Neural progenitor cell (in vitro differentiated cells): Measurements from ENCODE around the gene FOXK1. TPM values are rescaled to one million over a fixed set of nuclear protein-coding genes. Genes with fewer than 3 reads are reported as not detected.

Experiments used
- DNase-seq: peaks from one replicate; pipeline ENCODE4 v3.0.0-alpha.2; 2016; ENCODE audit warnings: low spot score
- H2AFZ ChIP-seq: fragments of 200-600 bp; sonication (generic); replicated peaks from 2 replicates; pipeline ENCODE4 v1.6.1; 2016; ENCODE audit warnings: antibody characterized with exemption
- H3F3A ChIP-seq: fragments of 200-600 bp; sonication (generic); 2 replicates; pipeline ENCODE4 v1.6.1; 2016; ENCODE audit warnings: antibody characterized with exemption, low read depth
- H3K27ac ChIP-seq: fragments of 200-600 bp; sonication (generic); 2 replicates; pipeline ENCODE4 v1.5.1; 2016; ENCODE audit warnings: mild to moderate bottlenecking
- H3K27me3 ChIP-seq: fragments of 200-600 bp; sonication (generic); 2 replicates; pipeline ENCODE4 v1.6.1; 2016; ENCODE audit warnings: mild to moderate bottlenecking, moderate library complexity
- H3K36me3 ChIP-seq: fragments of 200-600 bp; sonication (generic); 2 replicates; pipeline ENCODE4 v1.5.1; 2016
- H3K4me1 ChIP-seq: fragments of 200-600 bp; sonication (generic); 2 replicates; pipeline ENCODE4 v1.6.1; 2016; ENCODE audit warnings: mixed run types
- H3K4me2 ChIP-seq: fragments of 200-600 bp; sonication (generic); 2 replicates; pipeline ENCODE4 v1.6.1; 2016
- H3K4me3 ChIP-seq: fragments of 200-600 bp; sonication (generic); 2 replicates; pipeline ENCODE4 v1.5.1; 2016
- H3K79me2 ChIP-seq: fragments of 200-600 bp; sonication (generic); 2 replicates; pipeline ENCODE4 v1.6.1; 2016; ENCODE audit warnings: low read depth
- H3K9ac ChIP-seq: fragments of 200-600 bp; sonication (generic); 2 replicates; pipeline ENCODE4 v1.6.1; 2016
- H3K9me3 ChIP-seq: fragments of 200-600 bp; sonication (generic); 2 replicates; pipeline ENCODE4 v1.5.1; 2016; ENCODE audit warnings: low read depth
- H4K20me1 ChIP-seq: fragments of 200-600 bp; sonication (generic); 2 replicates; pipeline ENCODE4 v1.6.1; 2016; ENCODE audit warnings: low read depth
- H3K27ac Mint-ChIP-seq: 3 replicates; pipeline ENCODE4 v1.8.0; 2021; ENCODE audit warnings: mixed read lengths
- H3K27me3 Mint-ChIP-seq: 2 replicates; pipeline ENCODE4 v1.8.0; 2022; ENCODE audit warnings: low read depth, mild to moderate bottlenecking, inconsistent platforms, moderate library complexity, mixed read lengths; ENCODE audit not compliant: insufficient read depth
- H3K36me3 Mint-ChIP-seq: 3 replicates; pipeline ENCODE4 v1.8.0; 2021; ENCODE audit warnings: mixed read lengths
- H3K4me1 Mint-ChIP-seq: 3 replicates; pipeline ENCODE4 v1.8.0; 2021; ENCODE audit warnings: mixed read lengths
- H3K4me3 Mint-ChIP-seq: 3 replicates; pipeline ENCODE4 v1.8.0; 2021; ENCODE audit warnings: mild to moderate bottlenecking, moderate library complexity, mixed read lengths
- H3K9me3 Mint-ChIP-seq: 3 replicates; pipeline ENCODE4 v1.8.0; 2020; ENCODE audit warnings: mixed read lengths
- EZH2 ChIP-seq: fragments of 200-600 bp; sonication (generic); IDR thresholded peaks from 2 replicates; pipeline ENCODE4 v1.6.1; 2017; ENCODE audit warnings: antibody characterized with exemption, mild to moderate bottlenecking, moderate library complexity
- EZH2phosphoT487 ChIP-seq: fragments of 200-600 bp; sonication (generic); IDR thresholded peaks from 2 replicates; pipeline ENCODE4 v1.6.1; 2017; ENCODE audit warnings: antibody characterized with exemption
- total RNA-seq: library from RNA; depleted of rRNA; stranded (reverse); fragments of >200 nt; gene quantifications from 2 replicates; pipeline ENCODE4 v1.2.3, GENCODE V29; 2015; ENCODE audit warnings: low replicate concordance
- TF ChIP-seq, protein P1 (sequence below): fragments of 200-600 bp; sonication (generic); IDR thresholded peaks from 2 replicates; pipeline ENCODE4 v1.5.1; 2017; ENCODE audit warnings: antibody characterized with exemption, mild to moderate bottlenecking

Gene FOXK1
- total RNA-seq, 1 donor from 2014 or later, result 11.1 TPM

GRCh38 chr7:4703532-4703931 lies 21.4 kb downstream of the FOXK1 start:
- Mint-ChIP-seq H3K4me1 (peaks cover 73% of the 10 kb centered on the region), H3K27ac (peak overlapping the region; percentile 78), H3K9me3 (no peaks in the 10 kb centered on the region), H3K4me3 (peak overlapping the region; percentile 69), H3K36me3 (no peaks in the 10 kb centered on the region), H3K27me3 (peaks cover 2% of the 10 kb centered on the region)
- peaks cover 38% of the 10 kb centered on the region for H3F3A ChIP-seq
- no peak overlapping the region for H3K27ac ChIP-seq
- peaks cover 47% of the 10 kb centered on the region for H3K27me3 ChIP-seq
- H3K4me2 ChIP-seq, result no peak overlapping the region
- H3K9ac ChIP-seq, result no peak overlapping the region
- no peak overlapping the region for H2AFZ ChIP-seq
- peaks cover 74% of the 10 kb centered on the region for H3K79me2 ChIP-seq
- peaks cover 99% of the 10 kb centered on the region for H4K20me1 ChIP-seq
- H3K36me3 ChIP-seq, result no peaks in the 10 kb centered on the region
- DNase-seq, result no peak
- H3K4me3 ChIP-seq, result no peak overlapping the region
- no peaks in the 10 kb centered on the region for H3K9me3 ChIP-seq
- TF ChIP-seq, protein P1, sequence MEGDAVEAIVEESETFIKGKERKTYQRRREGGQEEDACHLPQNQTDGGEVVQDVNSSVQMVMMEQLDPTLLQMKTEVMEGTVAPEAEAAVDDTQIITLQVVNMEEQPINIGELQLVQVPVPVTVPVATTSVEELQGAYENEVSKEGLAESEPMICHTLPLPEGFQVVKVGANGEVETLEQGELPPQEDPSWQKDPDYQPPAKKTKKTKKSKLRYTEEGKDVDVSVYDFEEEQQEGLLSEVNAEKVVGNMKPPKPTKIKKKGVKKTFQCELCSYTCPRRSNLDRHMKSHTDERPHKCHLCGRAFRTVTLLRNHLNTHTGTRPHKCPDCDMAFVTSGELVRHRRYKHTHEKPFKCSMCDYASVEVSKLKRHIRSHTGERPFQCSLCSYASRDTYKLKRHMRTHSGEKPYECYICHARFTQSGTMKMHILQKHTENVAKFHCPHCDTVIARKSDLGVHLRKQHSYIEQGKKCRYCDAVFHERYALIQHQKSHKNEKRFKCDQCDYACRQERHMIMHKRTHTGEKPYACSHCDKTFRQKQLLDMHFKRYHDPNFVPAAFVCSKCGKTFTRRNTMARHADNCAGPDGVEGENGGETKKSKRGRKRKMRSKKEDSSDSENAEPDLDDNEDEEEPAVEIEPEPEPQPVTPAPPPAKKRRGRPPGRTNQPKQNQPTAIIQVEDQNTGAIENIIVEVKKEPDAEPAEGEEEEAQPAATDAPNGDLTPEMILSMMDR, result no peak
- no peak for TF ChIP-seq EZH2phosphoT487
- no peak for TF ChIP-seq EZH2
- H3K4me1 ChIP-seq, result peaks cover 42% of the 10 kb centered on the region

DNA sequence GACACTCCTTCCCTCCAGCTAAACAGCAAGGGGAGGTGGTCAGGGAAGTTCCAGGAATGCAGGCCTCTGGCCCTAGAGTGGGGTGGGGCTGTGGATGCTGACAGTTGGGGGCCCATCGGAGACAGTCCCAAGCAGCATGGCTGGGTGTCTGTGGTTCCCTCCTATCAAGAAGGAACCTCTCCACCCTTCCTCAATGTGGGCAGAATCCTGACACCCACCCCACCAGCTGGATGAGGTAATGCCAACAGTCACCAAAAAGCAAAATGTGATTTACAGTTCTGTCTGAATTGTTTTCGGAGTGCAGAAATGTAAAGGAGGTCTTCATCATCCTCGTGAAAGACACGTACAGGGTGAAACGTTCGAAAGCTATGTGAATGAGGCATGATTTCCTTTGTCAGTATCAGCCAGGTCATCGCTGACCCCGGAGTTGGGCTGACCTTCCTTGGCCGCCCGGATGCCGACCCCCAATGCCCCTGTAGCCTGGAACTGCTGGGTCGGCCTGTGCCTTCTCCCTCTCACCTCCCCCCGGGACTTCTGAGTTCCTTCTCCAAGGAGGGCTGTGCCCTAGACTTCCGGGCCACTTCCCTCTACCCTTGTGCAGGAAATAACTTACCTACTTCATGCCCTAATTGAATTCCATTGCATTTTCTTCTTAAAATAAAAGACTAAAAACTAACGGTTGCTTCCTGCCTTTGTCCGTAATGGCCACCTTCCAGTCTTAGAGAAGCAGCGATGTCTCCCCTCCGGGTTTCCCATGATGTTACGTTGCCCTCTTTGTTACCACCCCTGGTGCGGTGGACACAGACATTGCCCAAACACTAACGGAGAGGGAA lies 24.5 kb downstream of the FOXK1 start:
- no peak for TF ChIP-seq EZH2phosphoT487
- TF ChIP-seq, protein P1, result no peak
- TF ChIP-seq EZH2, result no peak
- H3K27ac ChIP-seq, result peak overlapping the region; percentile 46
- H4K20me1 ChIP-seq, result peaks cover 99% of the 10 kb centered on the region
- H3K4me3 Mint-ChIP-seq, result peak overlapping the region; percentile 88
- H3K9me3 Mint-ChIP-seq, result peaks cover 4% of the 10 kb centered on the region
- H3K4me1 ChIP-seq, result peaks cover 44% of the 10 kb centered on the region
- peaks cover 70% of the 10 kb centered on the region for H3K4me1 Mint-ChIP-seq
- peaks cover 75% of the 10 kb centered on the region for H3K79me2 ChIP-seq
- no peak overlapping the region for H3K9ac ChIP-seq
- H3K27ac Mint-ChIP-seq, result peak overlapping the region; percentile 100
- DNase-seq, result peak; percentile 51
- H3K27me3 ChIP-seq, result peaks cover 73% of the 10 kb centered on the region
- H3K4me3 ChIP-seq, result peak overlapping the region; percentile 58
- H2AFZ ChIP-seq, result peak overlapping the region; percentile 74
- no peaks in the 10 kb centered on the region for H3K36me3 ChIP-seq
- peaks cover 5% of the 10 kb centered on the region for H3K27me3 Mint-ChIP-seq
- H3K9me3 ChIP-seq, result no peaks in the 10 kb centered on the region
- peak overlapping the region; percentile 98 for H3K4me2 ChIP-seq
- peaks cover 27% of the 10 kb centered on the region for H3F3A ChIP-seq
- H3K36me3 Mint-ChIP-seq, result peaks cover 13% of the 10 kb centered on the region

DNA sequence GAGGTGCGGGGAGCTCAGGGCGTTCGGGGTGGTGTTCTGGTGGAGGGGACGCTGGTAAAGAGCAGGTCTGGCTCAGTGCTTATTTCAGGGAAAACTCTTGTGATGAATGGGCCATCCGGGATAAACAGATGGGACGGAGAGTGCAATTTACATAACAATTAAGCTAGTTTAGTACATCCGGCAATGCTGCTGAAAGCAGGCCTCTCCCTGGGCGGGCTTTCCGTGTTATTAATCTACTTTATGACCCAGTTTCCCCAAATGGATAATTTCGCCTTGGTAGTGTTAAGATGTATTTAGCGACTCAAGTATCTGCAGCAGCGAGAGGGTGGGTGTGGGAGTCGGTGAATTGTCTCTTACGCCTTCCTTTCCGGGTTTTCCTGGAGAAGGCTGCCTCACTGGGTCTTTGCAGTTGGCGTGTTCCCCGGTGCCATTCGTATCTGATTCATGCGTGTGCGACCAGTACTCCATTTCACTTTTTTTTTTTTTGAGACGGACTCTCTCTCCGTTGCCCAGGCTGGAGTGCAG lies 25.2 kb downstream of the FOXK1 start:
- Mint-ChIP-seq H3K4me3 (peak overlapping the region; percentile 88), H3K27ac (peak overlapping the region; percentile 100), H3K36me3 (peaks cover 20% of the 10 kb centered on the region), H3K4me1 (peaks cover 69% of the 10 kb centered on the region), H3K27me3 (peaks cover 5% of the 10 kb centered on the region), H3K9me3 (peaks cover 10% of the 10 kb centered on the region)
- peaks cover 99% of the 10 kb centered on the region for H4K20me1 ChIP-seq
- H3K27ac ChIP-seq, result peak overlapping the region; percentile 46
- peak overlapping the region; percentile 98 for H3K4me2 ChIP-seq
- H3K27me3 ChIP-seq, result peaks cover 71% of the 10 kb centered on the region
- H3K36me3 ChIP-seq, result no peaks in the 10 kb centered on the region
- peak; percentile 81 for DNase-seq
- no peaks in the 10 kb centered on the region for H3K9me3 ChIP-seq
- H3K4me1 ChIP-seq, result peaks cover 44% of the 10 kb centered on the region
- H2AFZ ChIP-seq, result peak overlapping the region; percentile 74
- peaks cover 74% of the 10 kb centered on the region for H3K79me2 ChIP-seq
- H3K9ac ChIP-seq, result peak overlapping the region; percentile 27
- TF ChIP-seq EZH2phosphoT487 (no peak), EZH2 (no peak)
- TF ChIP-seq, protein P1, result no peak
- H3F3A ChIP-seq, result peaks cover 27% of the 10 kb centered on the region
- H3K4me3 ChIP-seq, result peak overlapping the region; percentile 58
